Measurements from ENCODE around the gene AGAP1.
"Not testable (repeated sequence)": the region's sequence is repeated elsewhere in the genome, so short reads cannot be mapped to it uniquely, and the experiment has no call there.

Gene AGAP1

DNA sequence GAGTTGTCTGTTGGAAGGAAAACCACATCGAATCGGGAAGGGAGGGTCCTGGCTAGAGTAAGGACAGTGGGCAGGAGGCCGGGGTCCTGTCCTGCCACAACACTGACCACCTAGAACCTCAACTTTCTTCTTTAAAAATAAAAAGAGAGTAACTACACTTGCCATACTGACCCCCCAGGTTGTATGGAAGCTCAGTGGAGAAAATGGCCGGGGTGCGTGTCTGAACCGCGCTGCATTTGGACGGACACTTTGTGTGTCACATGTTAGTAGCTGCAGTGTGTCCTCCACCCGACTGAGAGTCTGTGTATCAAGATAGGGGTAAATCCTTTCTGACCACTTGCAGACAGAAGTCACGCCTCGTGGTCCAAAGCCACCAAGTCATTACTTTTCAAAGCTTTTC lies 587.3 kb downstream of the AGAP1 start:
- Mint-ChIP-seq H3K4me1 (no peaks in the 10 kb centered on the region), H3K27ac (no peak overlapping the region), H3K36me3 (no peaks in the 10 kb centered on the region), H3K4me3 (no peak overlapping the region), H3K27me3 (peaks cover 2% of the 10 kb centered on the region), H3K9me3 (no peaks in the 10 kb centered on the region)
- DNase-seq (ENCODE audit: low spot score in 2 of 2): no peak
- ATAC-seq (ENCODE audit: low read depth): no peak

DNA sequence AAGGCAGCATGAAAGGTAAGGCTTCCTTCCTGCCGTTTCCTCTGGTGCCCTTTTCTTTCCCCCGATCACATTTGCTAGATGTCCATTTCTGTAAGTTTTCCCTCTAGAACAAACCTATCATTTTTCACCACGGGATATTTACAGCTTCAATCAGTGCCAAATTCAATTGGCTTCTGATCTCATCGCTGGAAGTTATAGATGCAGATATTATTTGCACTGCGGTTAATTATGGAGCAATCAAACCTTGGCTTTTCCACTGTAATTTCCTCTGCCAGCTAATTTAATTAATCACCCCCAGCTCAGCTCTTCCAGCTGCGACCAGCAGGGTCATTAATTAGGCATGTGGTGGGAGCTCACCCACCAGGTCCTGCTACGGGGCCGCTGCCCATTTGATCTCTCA lies 588.2 kb downstream of the AGAP1 start:
- H3K27me3 Mint-ChIP-seq: peaks cover 2% of the 10 kb centered on the region
- H3K27ac Mint-ChIP-seq: no peak overlapping the region
- H3K9me3 Mint-ChIP-seq: no peaks in the 10 kb centered on the region
- DNase-seq (ENCODE audit: low spot score in 2 of 2) (no peak), ATAC-seq (ENCODE audit: low read depth) (no peak)
- no peaks in the 10 kb centered on the region for H3K4me1 Mint-ChIP-seq
- H3K4me3 Mint-ChIP-seq: no peak overlapping the region
- H3K36me3 Mint-ChIP-seq: no peaks in the 10 kb centered on the region

DNA sequence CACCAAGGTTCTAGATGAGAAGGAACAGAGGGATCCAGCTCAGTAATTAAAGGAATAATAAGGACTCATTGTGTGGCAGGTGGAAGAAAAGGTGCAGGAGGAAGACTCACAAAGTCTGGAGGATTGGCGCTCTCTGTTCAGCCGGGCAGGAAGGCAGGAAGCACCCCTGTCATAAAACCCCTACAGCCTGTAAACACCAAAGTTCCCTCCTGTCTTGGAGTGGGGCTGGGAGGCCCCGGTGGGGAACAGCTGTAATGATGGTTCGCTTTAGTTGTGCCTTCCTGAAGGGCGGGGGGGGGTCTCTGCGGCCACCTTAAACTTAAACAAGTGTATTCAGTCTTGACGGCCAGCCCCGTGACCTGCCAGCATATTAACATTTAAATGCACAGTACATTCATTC lies 590.1 kb downstream of the AGAP1 start:
- Mint-ChIP-seq H3K27me3 (peaks cover 2% of the 10 kb centered on the region), H3K4me3 (no peak overlapping the region), H3K9me3 (no peaks in the 10 kb centered on the region), H3K4me1 (no peaks in the 10 kb centered on the region), H3K36me3 (no peaks in the 10 kb centered on the region), H3K27ac (no peak overlapping the region)
- DNase-seq (ENCODE audit: low spot score in 2 of 2): no peak
- no peak for ATAC-seq (ENCODE audit: low read depth)

DNA sequence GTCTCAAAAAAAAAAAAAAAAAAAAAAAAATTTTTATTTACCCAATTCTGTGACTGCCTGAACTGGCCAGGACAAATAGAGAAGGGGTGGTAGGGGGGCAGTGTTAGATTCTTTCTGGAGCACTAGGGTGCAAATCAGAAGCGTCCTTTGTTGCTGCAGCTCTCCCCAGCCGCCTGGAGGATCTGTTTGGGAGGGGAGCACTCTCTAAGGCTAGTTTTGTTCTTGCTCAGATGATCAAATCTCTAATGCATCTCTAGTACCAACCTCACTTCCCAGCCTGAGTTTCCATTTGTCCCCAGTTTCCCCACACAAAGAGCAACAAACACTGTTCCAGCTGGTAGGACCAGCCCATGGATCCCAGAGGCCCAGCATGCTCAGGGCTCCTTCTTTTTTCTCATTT lies 591.4 kb downstream of the AGAP1 start:
- Mint-ChIP-seq H3K27ac (no peak overlapping the region), H3K27me3 (peaks cover 2% of the 10 kb centered on the region), H3K9me3 (no peaks in the 10 kb centered on the region), H3K4me3 (no peak overlapping the region), H3K4me1 (no peaks in the 10 kb centered on the region), H3K36me3 (no peaks in the 10 kb centered on the region)
- DNase-seq (ENCODE audit: low spot score in 2 of 2) (no peak), ATAC-seq (ENCODE audit: low read depth) (no peak)

DNA sequence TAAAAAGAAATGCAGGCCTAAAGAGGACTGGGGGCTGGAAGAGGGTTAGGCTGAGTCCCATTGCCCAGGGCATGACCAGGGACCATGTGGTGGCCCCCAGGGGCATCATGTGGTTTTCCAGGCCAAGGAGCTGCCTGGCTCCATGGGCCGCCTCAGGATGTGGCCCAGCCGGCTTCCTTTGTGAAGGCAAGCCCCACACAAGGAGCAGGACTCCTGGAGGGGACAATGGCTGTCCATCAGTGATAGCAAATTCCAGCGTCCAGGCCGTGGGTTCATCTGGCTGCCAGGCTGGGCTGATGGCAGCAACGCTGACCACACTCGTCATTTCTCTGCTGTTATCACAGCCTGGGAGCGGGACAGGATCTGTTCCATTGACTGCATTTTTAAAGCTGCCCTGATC lies 591.8 kb downstream of the AGAP1 start:
- Mint-ChIP-seq H3K4me1 (no peaks in the 10 kb centered on the region), H3K36me3 (no peaks in the 10 kb centered on the region), H3K4me3 (no peak overlapping the region), H3K27me3 (peaks cover 2% of the 10 kb centered on the region), H3K27ac (no peak overlapping the region), H3K9me3 (no peaks in the 10 kb centered on the region)
- no peak for DNase-seq (ENCODE audit: low spot score in 2 of 2)
- no peak for ATAC-seq (ENCODE audit: low read depth)

DNA sequence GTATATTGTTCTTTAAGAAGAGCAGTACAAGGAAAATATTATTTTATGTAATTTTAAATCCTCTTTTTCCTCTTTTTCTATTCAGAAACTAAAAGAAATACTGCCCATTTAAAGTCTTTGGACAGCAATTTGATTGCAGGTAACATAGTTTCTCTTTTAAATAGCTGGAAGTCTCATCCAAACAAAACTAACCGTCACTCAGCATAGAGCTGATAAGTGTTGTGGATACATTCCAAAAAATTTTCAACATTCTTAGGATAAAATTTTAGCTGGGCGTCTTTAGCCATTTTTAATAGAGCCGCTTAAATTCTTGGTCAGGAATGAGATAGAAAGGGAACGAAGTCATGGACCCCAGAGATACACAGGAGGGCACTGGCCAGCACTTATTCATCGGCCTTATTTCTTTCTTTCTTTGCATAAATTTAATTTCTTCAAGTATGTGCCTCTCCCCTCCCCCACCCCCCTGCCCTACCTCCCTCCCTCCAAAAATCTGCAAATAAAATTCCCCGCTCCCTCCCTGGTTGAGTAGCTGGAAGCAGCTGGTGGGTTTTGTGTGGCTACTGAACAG lies 592.6 kb downstream of the AGAP1 start:
- no peak overlapping the region for H3K27ac Mint-ChIP-seq
- H3K4me1 Mint-ChIP-seq: no peaks in the 10 kb centered on the region
- ATAC-seq (ENCODE audit: low read depth) (no peak), DNase-seq (ENCODE audit: low spot score in 2 of 2) (no peak)
- no peaks in the 10 kb centered on the region for H3K9me3 Mint-ChIP-seq
- peaks cover 2% of the 10 kb centered on the region for H3K27me3 Mint-ChIP-seq
- no peak overlapping the region for H3K4me3 Mint-ChIP-seq
- no peaks in the 10 kb centered on the region for H3K36me3 Mint-ChIP-seq

DNA sequence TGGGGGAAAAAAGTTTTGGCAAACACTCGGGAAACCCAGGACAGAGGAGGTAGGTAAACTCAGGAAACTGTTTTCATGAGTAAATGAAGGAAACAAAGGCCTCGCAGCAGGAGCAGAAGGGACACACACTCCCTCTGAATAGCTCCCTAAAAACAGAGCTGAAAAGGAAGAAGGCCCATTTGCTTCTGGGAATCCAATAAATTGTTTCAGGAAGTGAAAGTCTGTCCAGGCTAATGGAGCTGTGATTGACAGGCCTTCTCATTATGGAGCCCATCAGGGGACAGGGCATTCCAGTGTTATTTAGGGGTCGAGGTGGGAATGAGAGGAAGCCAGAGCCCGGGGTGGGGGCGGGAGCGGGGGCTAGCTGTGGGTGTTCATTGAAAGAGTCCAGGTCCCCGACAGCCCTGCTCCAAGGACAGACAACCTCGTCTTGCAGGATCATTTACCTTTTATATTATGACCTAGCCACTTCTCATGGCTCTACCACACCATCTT lies 593.2 kb downstream of the AGAP1 start:
- DNase-seq (ENCODE audit: low spot score in 2 of 2) (no peak), ATAC-seq (ENCODE audit: low read depth) (no peak)
- H3K9me3 Mint-ChIP-seq: no peaks in the 10 kb centered on the region
- no peak overlapping the region for H3K4me3 Mint-ChIP-seq
- H3K27ac Mint-ChIP-seq: no peak overlapping the region
- H3K36me3 Mint-ChIP-seq: no peaks in the 10 kb centered on the region
- no peaks in the 10 kb centered on the region for H3K4me1 Mint-ChIP-seq
- peaks cover 2% of the 10 kb centered on the region for H3K27me3 Mint-ChIP-seq

DNA sequence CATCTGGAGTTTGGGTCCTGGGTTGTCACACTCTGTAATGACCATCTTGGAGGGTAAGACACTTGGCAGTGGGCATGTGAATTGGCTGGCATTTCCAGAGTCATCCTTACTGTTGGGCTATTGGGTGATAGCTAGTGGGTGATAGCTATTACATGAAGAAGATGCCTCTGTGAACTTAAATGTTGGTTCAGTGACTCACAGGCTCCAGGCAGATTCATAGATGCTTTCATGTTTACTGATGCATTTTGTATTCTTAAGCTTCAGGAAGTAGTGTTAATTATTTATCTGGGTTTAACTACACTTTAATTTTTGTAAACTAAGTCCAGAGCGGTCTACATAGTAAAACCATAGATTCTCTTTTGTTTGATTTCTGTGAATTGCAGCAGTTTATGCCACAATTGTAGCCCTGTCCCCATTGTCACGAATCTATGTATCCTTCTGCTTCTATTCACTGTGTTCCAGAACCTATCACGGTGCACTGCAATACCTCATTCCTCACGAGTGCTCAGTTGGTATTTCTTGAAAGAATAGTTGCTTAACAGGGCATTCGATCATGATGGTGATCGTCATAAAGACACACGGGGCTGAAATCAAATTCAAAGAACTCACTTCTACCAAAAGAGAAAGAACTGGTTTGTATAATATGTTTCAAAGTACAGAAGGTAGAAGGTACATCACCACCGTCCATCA lies 594.7 kb downstream of the AGAP1 start:
- no peak for DNase-seq (ENCODE audit: low spot score in 2 of 2)
- Mint-ChIP-seq H3K27me3 (peaks cover 2% of the 10 kb centered on the region), H3K9me3 (no peaks in the 10 kb centered on the region), H3K27ac (no peak overlapping the region), H3K4me1 (no peaks in the 10 kb centered on the region), H3K4me3 (no peak overlapping the region), H3K36me3 (no peaks in the 10 kb centered on the region)
- ATAC-seq (ENCODE audit: low read depth): no peak

DNA sequence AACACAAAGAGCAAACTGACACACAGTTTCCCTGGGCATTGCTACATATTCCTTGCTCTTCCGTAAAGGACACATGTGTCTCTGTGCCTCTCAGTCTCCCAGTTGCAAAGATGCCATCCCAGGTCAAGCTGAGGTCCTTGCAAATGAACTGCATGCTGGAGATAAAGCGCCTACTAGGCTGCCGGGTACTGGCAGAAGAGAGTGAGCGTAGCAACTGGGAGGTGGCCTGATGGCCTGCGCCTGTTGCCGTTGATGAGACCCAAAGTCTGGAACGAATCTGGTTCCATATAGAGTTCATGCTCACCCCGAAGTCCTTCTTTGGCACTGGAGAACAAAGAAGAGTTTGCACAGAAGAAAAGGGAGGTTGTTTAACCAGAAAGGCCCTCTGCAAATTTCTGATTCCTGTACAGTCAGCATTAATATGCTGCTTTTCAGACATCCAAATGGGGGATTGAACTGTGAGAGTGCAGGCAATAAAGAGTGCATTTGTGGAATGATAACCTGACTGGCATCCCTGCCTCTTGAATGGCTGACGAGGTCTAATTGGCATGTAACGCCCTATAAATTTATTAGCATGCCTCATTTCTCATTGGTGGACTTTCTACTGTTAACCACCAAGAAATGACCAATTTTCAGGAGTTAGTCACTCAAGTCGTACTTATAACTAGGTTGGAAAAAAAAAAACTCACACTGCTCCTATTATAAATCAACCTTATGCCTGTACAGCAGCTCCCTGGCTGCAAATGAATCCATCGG lies 595.6 kb downstream of the AGAP1 start:
- no peak for DNase-seq (ENCODE audit: low spot score in 2 of 2)
- no peaks in the 10 kb centered on the region for H3K9me3 Mint-ChIP-seq
- no peaks in the 10 kb centered on the region for H3K4me1 Mint-ChIP-seq

DNA sequence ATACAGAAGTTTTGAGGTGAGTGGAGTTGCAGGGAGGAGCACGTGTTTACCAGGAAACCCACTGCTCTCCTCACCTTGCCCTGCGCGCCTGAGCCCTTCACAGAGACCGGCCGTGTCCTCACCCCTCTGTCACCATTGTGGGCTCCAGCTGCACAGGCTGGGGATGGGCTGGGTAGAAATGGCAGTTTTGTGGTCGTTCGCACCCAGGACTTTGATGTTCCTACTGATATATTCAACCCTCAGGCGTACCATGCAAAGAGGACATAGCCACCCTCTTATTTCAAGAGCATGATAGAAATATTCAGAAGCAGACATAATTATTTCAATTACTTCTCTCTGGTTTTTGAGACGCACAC lies 596.2 kb downstream of the AGAP1 start:
- H3K27ac Mint-ChIP-seq: no peak overlapping the region
- no peaks in the 10 kb centered on the region for H3K9me3 Mint-ChIP-seq
- no peak for DNase-seq (ENCODE audit: low spot score in 2 of 2)
- no peaks in the 10 kb centered on the region for H3K4me1 Mint-ChIP-seq
- H3K27me3 Mint-ChIP-seq: no peaks in the 10 kb centered on the region
- no peak for ATAC-seq (ENCODE audit: low read depth)
- no peaks in the 10 kb centered on the region for H3K36me3 Mint-ChIP-seq
- no peak overlapping the region for H3K4me3 Mint-ChIP-seq

More for the DNA sequence above, 595.6 kb downstream of the AGAP1 start:
- Mint-ChIP-seq H3K36me3 (no peaks in the 10 kb centered on the region), H3K4me3 (no peak overlapping the region), H3K27ac (no peak overlapping the region), H3K27me3 (no peaks in the 10 kb centered on the region)
- no peak for ATAC-seq (ENCODE audit: low read depth)

DNA sequence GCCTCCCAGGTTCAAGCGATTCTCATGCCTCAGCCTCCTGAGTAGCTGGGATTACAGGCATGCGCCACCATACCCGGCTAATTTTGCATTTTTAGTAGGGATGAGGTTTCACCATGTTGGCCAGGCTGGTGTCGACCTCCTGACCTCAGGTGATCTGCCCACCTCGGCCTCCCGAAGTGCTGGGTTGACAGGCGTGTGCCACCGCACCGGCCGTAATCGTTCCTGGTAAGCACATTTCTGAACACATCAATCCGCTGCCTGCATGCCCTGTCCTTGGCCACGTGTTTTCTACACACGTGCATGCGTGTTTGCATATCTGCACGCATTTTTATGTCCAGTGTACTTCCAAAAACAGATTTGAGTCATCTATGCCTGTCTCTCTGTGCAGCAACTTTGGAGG lies 597.0 kb downstream of the AGAP1 start:
- not testable (repeated sequence) for H3K4me1 Mint-ChIP-seq; H3K4me3 Mint-ChIP-seq; ATAC-seq (ENCODE audit: low read depth); H3K9me3 Mint-ChIP-seq; H3K27ac Mint-ChIP-seq; H3K27me3 Mint-ChIP-seq; H3K36me3 Mint-ChIP-seq; DNase-seq (ENCODE audit: low spot score in 2 of 2)

DNA sequence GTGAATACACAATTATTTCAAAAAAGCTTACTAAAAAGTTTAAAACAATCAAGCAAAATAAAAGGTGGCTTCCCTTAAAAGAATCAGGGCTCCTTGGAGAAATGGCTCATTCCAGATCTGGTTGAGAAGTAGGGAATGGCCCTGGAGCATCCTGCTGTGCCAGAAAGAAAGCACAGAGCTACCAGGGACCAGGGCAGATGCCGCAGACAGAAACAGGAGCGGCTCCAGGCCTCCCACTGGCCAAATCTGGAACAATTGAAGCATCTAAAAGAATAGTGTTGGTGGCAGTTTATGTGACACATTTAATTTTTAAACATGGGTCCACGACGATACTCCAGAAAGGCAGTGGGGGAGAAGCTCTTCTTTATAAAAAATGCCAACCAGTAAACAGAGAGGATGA lies 598.9 kb downstream of the AGAP1 start:
- H3K4me3 Mint-ChIP-seq: no peak overlapping the region
- no peaks in the 10 kb centered on the region for H3K4me1 Mint-ChIP-seq
- DNase-seq (ENCODE audit: low spot score in 2 of 2) (no peak), ATAC-seq (ENCODE audit: low read depth) (no peak)
- no peaks in the 10 kb centered on the region for H3K9me3 Mint-ChIP-seq
- H3K27me3 Mint-ChIP-seq: no peaks in the 10 kb centered on the region
- H3K36me3 Mint-ChIP-seq: no peaks in the 10 kb centered on the region
- H3K27ac Mint-ChIP-seq: no peak overlapping the region

DNA sequence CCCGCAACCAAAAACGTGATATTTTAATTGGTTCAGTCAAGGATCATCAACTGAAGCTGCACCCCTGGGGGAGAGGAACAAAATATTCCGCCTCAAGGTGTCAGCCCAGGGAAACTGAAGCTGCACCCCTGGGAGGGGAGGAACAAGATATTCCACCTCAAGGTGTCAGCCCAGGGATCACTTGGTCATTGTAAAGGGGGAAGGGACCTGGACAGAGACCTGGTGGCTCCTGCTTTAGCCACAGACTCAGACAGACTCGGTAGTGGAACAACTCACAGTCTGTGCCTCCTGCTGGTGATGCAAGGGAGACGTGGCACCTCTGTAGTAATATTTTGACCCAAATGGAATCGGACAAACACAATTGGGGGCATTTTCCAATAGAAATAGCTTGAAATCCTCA lies 599.3 kb downstream of the AGAP1 start:
- Mint-ChIP-seq H3K36me3 (no peaks in the 10 kb centered on the region), H3K4me1 (no peaks in the 10 kb centered on the region), H3K4me3 (no peak overlapping the region), H3K27me3 (no peaks in the 10 kb centered on the region), H3K27ac (no peak overlapping the region), H3K9me3 (no peaks in the 10 kb centered on the region)
- ATAC-seq (ENCODE audit: low read depth) (no peak), DNase-seq (ENCODE audit: low spot score in 2 of 2) (no peak)

DNA sequence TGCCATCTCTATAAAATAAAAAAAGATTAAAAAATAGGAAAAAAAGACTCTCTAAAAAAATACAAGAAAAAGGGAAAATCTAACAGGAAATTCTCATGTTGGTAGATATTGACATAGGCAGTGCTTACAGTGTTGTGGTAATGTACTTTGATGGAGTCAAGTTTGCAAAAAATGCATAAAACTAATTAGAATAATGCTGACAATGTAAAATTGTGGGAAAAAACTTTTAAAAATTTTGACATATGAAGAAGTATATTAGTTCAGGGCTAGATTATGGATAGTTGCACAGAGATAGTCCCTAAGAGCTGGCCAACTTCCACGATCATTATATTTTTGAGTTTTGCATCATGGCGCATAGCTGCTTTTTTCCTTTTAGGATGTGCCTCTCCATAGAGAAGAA lies 601.7 kb downstream of the AGAP1 start:
- Mint-ChIP-seq H3K4me3 (no peak overlapping the region), H3K36me3 (no peaks in the 10 kb centered on the region), H3K9me3 (no peaks in the 10 kb centered on the region), H3K27ac (no peak overlapping the region), H3K27me3 (no peaks in the 10 kb centered on the region), H3K4me1 (no peaks in the 10 kb centered on the region)
- ATAC-seq (ENCODE audit: low read depth) (no peak), DNase-seq (ENCODE audit: low spot score in 2 of 2) (no peak)

Measured in memory B cell (primary cell).